ENCODE data around the gene ZNF496. TPM values are rescaled to one million over a fixed set of nuclear protein-coding genes. Genes with fewer than 3 reads are reported as not detected.
"Not testable (repeated sequence)": the region's sequence is repeated elsewhere in the genome, so short reads cannot be mapped to it uniquely, and the experiment has no call there.

ZNF496 gene
- polyA plus RNA-seq, 1 donor = 18.0 TPM

- DNase-seq = no peak
- WGBS (ENCODE audit: insufficient coverage, low lambda C conversion rate) = 80% methylated on average over 2 of the region's 5 CpGs
- Histone ChIP-seq H3K36me3 (ENCODE audit: control insufficient read depth, insufficient read depth, low read length) (no peaks in the 10 kb centered on the region), H3K27ac (ENCODE audit: low read length) (no peak overlapping the region), H3K4me3 (ENCODE audit: low read length) (no peak overlapping the region), H3K27me3 (ENCODE audit: control insufficient read depth, insufficient read depth, low read length) (no peaks in the 10 kb centered on the region), H3K4me1 (ENCODE audit: control insufficient read depth, insufficient read depth, low read length) (no peaks in the 10 kb centered on the region), H3K9me3 (ENCODE audit: control insufficient read depth, low read depth, low read length) (peaks cover 2% of the 10 kb centered on the region)
These were observed 50.6 kb downstream of the ZNF496 start for GRCh38 chr1:247281001-247281574.

- no peaks in the 10 kb centered on the region for H3K27me3 ChIP-seq (ENCODE audit: control insufficient read depth, insufficient read depth, low read length)
- H3K9me3 ChIP-seq (ENCODE audit: control insufficient read depth, low read depth, low read length) = no peaks in the 10 kb centered on the region
- no CpG with 5 or more reads among the region's 2 CpGs for WGBS (ENCODE audit: insufficient coverage, low lambda C conversion rate)
- DNase-seq = no peak
- H3K27ac ChIP-seq (ENCODE audit: low read length) = no peak overlapping the region
- H3K36me3 ChIP-seq (ENCODE audit: control insufficient read depth, insufficient read depth, low read length) = no peaks in the 10 kb centered on the region
- H3K4me1 ChIP-seq (ENCODE audit: control insufficient read depth, insufficient read depth, low read length) = no peaks in the 10 kb centered on the region
- no peak overlapping the region for H3K4me3 ChIP-seq (ENCODE audit: low read length)
These were observed 54.5 kb downstream of the ZNF496 start for GRCh38 chr1:247277191-247277590.

DNA sequence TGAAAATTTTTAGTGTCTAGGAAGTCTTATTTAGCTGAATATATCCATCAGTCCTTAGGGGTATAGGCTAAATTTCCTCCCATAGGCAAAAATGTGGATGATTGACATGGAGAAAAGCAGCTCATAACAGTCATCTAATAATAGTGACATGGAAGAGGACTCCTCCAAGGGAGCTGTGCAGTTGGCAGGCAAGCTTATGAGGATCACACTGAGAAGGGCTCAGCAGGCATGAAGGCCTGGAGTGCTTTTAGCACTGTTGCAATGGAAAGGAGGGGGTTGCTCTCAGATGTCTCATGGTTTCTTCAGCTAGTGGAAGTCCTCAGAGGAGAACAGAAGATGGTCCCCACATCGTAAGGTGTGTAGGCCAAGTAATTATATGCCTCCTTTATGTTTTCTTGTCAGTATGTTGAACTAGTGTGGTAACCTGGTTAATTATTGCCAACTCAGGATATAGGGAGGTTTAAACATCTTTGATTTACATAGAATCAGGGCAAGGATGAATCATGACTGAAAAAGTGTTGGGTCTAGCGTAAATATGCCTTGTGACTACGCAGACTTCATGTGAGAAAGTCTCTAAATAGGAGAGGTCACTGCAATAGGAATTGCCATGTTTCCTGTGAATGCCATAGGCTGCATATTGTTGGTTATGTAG is 56.9 kb downstream of the ZNF496 start:
- no peaks in the 10 kb centered on the region for H3K36me3 ChIP-seq (ENCODE audit: control insufficient read depth, insufficient read depth, low read length)
- no peaks in the 10 kb centered on the region for H3K9me3 ChIP-seq (ENCODE audit: control insufficient read depth, low read depth, low read length)
- no CpG with 5 or more reads among the region's 3 CpGs for WGBS (ENCODE audit: insufficient coverage, low lambda C conversion rate)
- no peaks in the 10 kb centered on the region for H3K27me3 ChIP-seq (ENCODE audit: control insufficient read depth, insufficient read depth, low read length)
- H3K4me3 ChIP-seq (ENCODE audit: low read length) = no peak overlapping the region
- peak in 1 of 2 donors; percentile 12 for DNase-seq
- H3K4me1 ChIP-seq (ENCODE audit: control insufficient read depth, insufficient read depth, low read length) = no peaks in the 10 kb centered on the region
- no peak overlapping the region for H3K27ac ChIP-seq (ENCODE audit: low read length)

DNA sequence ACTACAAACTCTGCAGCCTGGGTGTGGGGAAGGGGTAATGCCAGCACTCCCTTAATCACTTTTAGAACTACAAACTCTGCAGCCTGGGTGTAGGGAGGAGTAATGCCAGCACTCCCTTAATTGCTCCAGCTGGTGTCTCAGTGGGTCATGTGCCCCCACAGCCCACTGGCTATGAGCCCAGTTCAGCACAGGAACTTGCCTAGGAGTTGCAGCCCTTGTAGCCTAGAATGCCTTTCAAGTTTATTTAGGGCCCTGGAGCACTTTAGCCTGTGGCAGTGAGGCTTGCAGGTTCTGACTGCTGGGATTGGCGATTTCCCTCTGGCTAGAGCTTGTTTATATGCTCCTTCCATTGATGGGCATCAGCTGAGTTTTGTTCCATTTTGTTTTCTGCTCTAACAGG is 58.7 kb downstream of the ZNF496 start:
- H3K27me3 ChIP-seq (ENCODE audit: control insufficient read depth, insufficient read depth, low read length) = no peaks in the 10 kb centered on the region
- H3K36me3 ChIP-seq (ENCODE audit: control insufficient read depth, insufficient read depth, low read length) = no peaks in the 10 kb centered on the region
- no peaks in the 10 kb centered on the region for H3K4me1 ChIP-seq (ENCODE audit: control insufficient read depth, insufficient read depth, low read length)
- WGBS (ENCODE audit: insufficient coverage, low lambda C conversion rate) = 100% methylated on average over 1 of the region's 1 CpG
- DNase-seq = no peak
- H3K27ac ChIP-seq (ENCODE audit: low read length) = no peak overlapping the region
- no peak overlapping the region for H3K4me3 ChIP-seq (ENCODE audit: low read length)
- no peaks in the 10 kb centered on the region for H3K9me3 ChIP-seq (ENCODE audit: control insufficient read depth, low read depth, low read length)

- no peak for DNase-seq
- Histone ChIP-seq H3K36me3 (ENCODE audit: control insufficient read depth, insufficient read depth, low read length) (no peaks in the 10 kb centered on the region), H3K9me3 (ENCODE audit: control insufficient read depth, low read depth, low read length) (no peaks in the 10 kb centered on the region), H3K27me3 (ENCODE audit: control insufficient read depth, insufficient read depth, low read length) (no peaks in the 10 kb centered on the region), H3K4me3 (ENCODE audit: low read length) (no peak overlapping the region), H3K27ac (ENCODE audit: low read length) (no peak overlapping the region), H3K4me1 (ENCODE audit: control insufficient read depth, insufficient read depth, low read length) (no peaks in the 10 kb centered on the region)
- WGBS (ENCODE audit: insufficient coverage, low lambda C conversion rate) = no CpG with 5 or more reads among the region's 1 CpG
These were observed 61.7 kb downstream of the ZNF496 start for GRCh38 chr1:247270003-247270402.

DNA sequence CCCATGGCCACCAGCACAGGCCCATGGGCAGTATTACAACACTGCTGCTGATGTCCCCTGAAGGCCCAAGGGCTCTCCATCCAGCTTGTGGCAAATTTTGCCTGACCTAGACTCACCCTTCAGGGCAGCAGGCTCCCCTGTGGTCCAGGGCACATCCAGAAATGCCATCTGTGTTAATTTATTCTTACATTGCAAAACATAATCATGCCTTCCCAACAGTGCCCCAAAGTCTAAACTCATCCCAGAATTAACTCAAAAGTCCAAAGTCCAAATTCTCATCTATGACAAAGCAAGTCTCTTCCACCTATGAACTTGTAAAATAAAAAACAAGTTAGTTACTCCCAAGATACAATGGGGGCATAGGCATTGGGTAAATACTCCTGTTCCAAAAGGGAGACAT is 62.5 kb downstream of the ZNF496 start:
- Histone ChIP-seq H3K9me3 (ENCODE audit: control insufficient read depth, low read depth, low read length) (no peaks in the 10 kb centered on the region), H3K4me1 (ENCODE audit: control insufficient read depth, insufficient read depth, low read length) (no peaks in the 10 kb centered on the region), H3K36me3 (ENCODE audit: control insufficient read depth, insufficient read depth, low read length) (no peaks in the 10 kb centered on the region), H3K4me3 (ENCODE audit: low read length) (no peak overlapping the region), H3K27ac (ENCODE audit: low read length) (no peak overlapping the region), H3K27me3 (ENCODE audit: control insufficient read depth, insufficient read depth, low read length) (no peaks in the 10 kb centered on the region)
- DNase-seq = no peak

GRCh38 chr1:247268390-247269045 is 63.1 kb downstream of the ZNF496 start:
- Histone ChIP-seq H3K36me3 (ENCODE audit: control insufficient read depth, insufficient read depth, low read length) (no peaks in the 10 kb centered on the region), H3K4me3 (ENCODE audit: low read length) (no peak overlapping the region), H3K4me1 (ENCODE audit: control insufficient read depth, insufficient read depth, low read length) (no peaks in the 10 kb centered on the region), H3K9me3 (ENCODE audit: control insufficient read depth, low read depth, low read length) (no peaks in the 10 kb centered on the region), H3K27me3 (ENCODE audit: control insufficient read depth, insufficient read depth, low read length) (no peaks in the 10 kb centered on the region), H3K27ac (ENCODE audit: low read length) (no peak overlapping the region)
- DNase-seq = no peak
- no CpG with 5 or more reads among the region's 2 CpGs for WGBS (ENCODE audit: insufficient coverage, low lambda C conversion rate)

DNA sequence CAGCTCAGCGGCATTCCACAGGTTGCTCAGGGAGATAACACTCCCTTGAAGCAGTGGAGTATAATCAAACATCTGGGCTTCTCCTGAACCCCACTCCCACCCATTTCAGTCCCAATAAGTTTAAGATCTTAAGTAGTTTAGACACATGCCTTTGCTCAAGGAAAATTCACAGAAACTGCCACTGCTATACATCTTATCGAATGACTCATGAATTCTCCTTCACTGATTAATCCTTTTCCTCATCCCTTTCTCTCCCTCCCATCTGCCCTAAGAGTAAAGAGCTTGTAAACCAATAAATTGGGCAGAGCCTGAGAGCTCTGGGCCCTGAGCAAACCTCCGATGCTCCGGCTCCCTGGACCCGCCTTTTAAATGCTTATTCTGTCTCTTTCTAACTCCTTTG is 65.6 kb downstream of the ZNF496 start:
- Histone ChIP-seq H3K4me1 (ENCODE audit: control insufficient read depth, insufficient read depth, low read length) (no peaks in the 10 kb centered on the region), H3K4me3 (ENCODE audit: low read length) (no peak overlapping the region), H3K36me3 (ENCODE audit: control insufficient read depth, insufficient read depth, low read length) (no peaks in the 10 kb centered on the region), H3K27ac (ENCODE audit: low read length) (no peak overlapping the region), H3K27me3 (ENCODE audit: control insufficient read depth, insufficient read depth, low read length) (no peaks in the 10 kb centered on the region), H3K9me3 (ENCODE audit: control insufficient read depth, low read depth, low read length) (no peaks in the 10 kb centered on the region)
- 60% methylated on average over 1 of the region's 5 CpGs for WGBS (ENCODE audit: insufficient coverage, low lambda C conversion rate)
- DNase-seq = no peak

GRCh38 chr1:247255772-247256171 is 75.9 kb downstream of the ZNF496 start, which contains the start of gene VN1R5:
VN1R5 (plus strand) TSS chr1:247256072.
- H3K27me3 ChIP-seq (ENCODE audit: control insufficient read depth, insufficient read depth, low read length); H3K9me3 ChIP-seq (ENCODE audit: control insufficient read depth, low read depth, low read length); H3K27ac ChIP-seq (ENCODE audit: low read length); DNase-seq; H3K4me3 ChIP-seq (ENCODE audit: low read length); H3K4me1 ChIP-seq (ENCODE audit: control insufficient read depth, insufficient read depth, low read length); H3K36me3 ChIP-seq (ENCODE audit: control insufficient read depth, insufficient read depth, low read length): not testable (repeated sequence)
- 83% methylated on average over 1 of the region's 1 CpG for WGBS (ENCODE audit: insufficient coverage, low lambda C conversion rate)

- Histone ChIP-seq H3K27ac (ENCODE audit: low read length) (no peak overlapping the region), H3K36me3 (ENCODE audit: control insufficient read depth, insufficient read depth, low read length) (no peaks in the 10 kb centered on the region), H3K27me3 (ENCODE audit: control insufficient read depth, insufficient read depth, low read length) (no peaks in the 10 kb centered on the region), H3K4me3 (ENCODE audit: low read length) (no peak overlapping the region), H3K9me3 (ENCODE audit: control insufficient read depth, low read depth, low read length) (no peaks in the 10 kb centered on the region), H3K4me1 (ENCODE audit: control insufficient read depth, insufficient read depth, low read length) (no peaks in the 10 kb centered on the region)
- 100% methylated on average over 1 of the region's 1 CpG for WGBS (ENCODE audit: insufficient coverage, low lambda C conversion rate)
- DNase-seq = no peak
These were observed 84.1 kb downstream of the ZNF496 start for GRCh38 chr1:247247568-247247967.
